T follicular helper cell (primary cell): ENCODE data around the gene TFDP3.

ENCODE experiments used
- DNase-seq: peaks from one replicate; pipeline ENCODE4 v3.0.0-alpha.2; 2020; ENCODE audit warnings: low read depth

Gene TFDP3

DNA sequence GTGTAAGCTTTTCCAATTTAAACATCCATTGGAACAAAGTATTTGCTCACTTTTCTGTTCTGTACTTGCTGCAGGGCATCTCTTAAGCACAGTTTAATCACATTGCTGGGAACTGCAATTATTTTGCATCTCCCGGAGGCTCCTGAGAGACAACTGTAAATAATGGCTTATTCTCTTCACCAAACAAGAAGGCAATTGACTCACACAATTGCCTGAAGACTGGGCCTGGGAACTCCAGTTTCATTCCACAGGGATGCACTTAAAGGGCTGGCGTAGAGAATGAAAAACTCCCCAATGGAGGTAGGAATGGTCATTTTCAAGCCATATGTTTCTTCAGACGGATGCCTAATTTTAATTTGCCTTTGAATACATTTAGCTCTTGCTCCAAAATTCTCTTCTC, 29.5 kb downstream of the TFDP3 start:
- no peak for DNase-seq

DNA sequence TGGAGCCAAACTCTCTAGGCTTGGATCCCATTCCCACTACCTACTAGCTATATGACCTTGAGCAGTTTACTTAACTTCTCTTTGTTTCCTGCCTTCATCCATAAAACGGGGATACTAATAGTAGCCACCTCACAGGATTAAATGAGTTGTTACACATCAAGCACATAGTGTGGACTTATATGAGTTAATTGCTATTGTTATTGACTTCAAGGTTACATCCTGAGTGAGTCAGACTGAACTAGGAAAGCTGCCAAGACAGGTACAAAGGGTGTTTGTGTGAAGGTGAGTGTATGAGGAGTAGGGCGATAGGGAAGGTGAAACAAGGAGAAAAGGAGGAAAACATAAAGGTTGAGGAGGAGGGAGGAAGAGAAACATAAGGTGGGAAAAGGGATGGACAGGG, 32.2 kb downstream of the TFDP3 start:
- no peak for DNase-seq

DNA sequence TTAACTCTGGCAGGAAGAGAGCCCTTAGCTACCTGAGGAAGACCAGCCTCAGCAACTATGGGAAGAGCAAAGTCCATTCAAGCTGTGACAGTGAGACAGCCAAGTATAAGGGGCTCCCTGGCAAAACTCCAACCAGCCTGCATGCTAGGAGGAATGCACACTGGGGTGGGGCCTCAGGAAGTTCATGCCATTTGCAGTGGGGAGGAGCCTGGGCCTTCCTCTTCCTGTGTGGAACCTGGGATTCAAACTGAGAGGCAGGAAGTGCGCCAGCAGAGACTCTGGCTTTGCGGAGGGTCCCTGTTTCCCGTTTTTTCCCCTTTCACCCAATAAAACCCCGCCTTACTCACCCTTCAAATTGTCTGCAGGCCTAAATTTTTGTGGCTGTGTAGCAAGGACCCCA, 33.0 kb downstream of the TFDP3 start:
- DNase-seq, result no peak

DNA sequence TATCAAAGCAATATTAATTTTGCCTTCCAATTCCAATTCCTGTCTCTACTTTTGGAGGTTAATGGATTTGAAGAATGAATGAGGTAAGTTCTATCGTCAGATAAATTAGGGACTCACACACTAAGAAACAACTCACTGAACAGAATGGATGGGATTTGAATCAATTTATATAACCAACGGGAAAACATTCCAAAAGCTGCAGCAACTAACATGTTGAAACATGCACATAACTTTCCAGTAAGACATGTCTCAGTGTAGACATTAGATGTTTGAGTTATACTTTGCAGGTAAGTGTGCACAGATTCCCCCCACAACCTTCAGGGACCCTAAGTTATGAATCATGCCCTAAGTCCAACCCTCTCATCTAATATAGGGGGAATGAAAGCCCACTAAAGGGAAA, 34.3 kb downstream of the TFDP3 start:
- no peak for DNase-seq

DNA sequence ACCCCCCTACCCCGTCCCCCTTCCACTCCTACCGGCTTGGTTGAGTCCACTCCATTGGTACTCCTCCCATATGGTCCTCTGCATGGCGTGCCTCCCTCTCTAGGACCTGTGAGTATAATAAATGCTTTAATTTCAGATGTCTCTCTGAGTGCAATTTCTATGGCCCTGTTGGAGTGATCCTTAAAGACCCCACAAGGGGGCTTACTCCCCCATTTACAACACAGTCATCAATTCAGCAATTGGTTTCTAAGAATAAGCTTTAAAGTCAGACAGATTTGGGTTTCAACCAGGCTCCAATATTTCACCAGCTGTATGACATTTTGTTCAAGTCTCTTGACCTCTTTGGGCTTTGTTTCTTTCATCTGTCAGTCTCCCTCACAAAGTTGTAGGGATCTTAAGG, 38.7 kb downstream of the TFDP3 start:
- no peak for DNase-seq

DNA sequence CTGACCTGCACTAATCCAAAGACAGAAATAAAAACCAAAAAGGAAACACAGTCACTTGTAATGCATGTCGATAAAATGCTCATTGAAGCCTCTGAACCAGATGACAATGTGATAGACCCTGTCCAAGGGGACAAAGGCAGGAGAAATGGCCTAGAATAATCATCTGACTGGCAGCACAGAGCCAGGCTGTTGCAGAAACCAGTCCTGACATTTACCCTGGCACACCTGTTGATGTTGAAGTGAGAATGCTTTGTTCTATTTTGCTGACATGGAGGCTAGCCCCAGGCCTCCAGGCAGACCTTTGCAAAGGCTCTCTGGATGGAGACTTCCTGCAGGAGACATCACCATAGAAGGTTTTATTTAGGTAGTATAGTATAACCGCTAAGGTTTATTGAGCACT, 41.0 kb downstream of the TFDP3 start:
- DNase-seq, result no peak

DNA sequence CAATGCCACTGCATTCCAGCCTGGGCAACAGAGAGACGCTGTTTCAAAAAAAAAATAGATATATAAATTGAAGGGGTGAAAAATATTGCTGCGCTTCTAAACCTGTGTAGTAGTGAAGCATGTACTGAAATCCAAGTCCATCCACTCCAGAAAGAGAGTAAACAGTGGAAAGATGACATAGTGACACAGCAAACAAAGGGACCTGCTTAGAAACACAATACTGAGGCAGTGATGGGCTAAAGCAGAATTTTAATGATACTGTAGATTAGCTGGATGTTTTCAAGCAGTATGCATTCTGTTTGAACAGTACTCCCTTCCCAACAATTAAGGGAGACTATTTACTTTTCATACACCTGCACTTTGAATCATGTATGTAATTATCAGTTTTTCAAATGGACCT, 42.5 kb downstream of the TFDP3 start:
- DNase-seq, result no peak

DNA sequence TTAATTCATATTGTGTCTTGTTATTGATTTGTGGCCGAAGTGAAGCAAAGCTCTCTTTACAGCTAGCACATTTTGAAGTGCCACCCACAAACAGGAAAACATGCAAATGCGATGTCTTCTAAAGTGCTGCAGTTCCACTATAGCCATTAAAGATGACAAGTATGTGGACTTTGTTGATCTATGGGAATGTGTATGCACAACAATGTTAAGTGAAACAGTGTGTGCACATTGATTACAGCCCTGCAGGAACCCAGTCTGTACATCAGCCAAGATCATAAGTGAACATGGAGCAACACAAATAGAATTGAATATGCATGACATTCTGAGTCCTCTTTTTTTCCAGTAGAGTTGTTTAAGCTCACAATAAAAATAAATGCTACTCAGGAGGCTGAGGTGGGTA, 43.0 kb downstream of the TFDP3 start:
- no peak for DNase-seq

DNA sequence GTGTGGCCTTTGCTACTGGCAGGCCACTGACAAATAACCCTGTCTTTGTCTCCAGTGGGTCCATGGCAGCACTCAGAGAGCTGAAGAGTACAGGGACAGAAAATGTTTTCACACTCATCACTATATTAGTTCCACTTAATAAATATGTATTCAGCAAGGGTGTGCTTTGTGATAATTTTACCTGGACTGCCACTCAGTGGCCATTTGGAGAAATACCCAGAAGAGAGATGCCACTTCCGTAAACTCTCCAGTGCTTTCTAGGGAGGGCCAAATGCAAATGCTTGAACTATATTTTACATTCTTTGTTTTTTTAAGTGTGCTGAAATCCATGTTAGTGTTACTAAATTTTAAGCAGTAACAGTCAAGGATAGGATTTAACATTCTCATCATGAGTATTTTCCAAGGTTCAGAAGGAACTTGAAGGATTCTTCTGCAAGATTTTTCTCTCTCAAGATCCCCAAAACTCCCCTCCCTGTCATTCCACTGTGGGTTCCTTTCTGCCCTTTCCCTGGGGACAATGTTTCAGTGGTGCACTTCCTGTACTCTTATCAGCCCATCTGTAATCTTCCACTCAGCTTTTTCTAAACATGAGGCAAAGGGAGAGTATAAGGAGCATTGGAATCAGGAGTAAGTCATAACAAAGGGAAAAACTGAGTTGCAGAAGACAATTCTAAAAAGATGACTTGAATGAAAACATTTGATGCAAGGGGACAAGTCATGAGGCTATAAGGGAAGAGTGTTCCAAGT, 46.0 kb downstream of the TFDP3 start:
- DNase-seq, result no peak
